ENCODE data around the gene RNU6-1.
A peak's percentile ranks its signal among the peaks of the same experiment; 100 is the strongest.

Gene RNU6-1

DNA sequence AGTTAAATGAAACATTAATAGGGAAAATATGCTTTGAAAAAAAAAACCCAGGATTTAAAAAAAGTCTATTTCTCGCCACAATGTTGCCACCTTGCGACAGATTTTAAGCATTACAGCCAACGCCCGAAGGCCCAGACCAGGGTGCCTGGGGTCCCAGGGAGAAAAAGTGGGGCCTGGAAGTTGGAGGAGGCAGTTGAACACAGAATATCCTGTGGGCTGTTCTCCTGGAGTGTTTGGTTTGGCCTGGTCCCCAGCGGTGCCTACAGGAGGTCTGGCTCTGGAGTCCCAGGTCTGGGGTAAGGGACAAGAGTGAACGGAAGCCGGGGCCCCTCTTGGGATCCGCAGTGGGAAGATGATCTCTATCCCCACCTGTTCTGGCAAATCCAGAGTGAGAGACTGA, 3.4 kb downstream of the RNU6-1 start:
- peak; percentile 67 for DNase-seq (ENCODE audit: low spot score)
- POLR2A ChIA-PET (ENCODE audit: low non-redundant PET), result no interaction called here
- CTCF ChIA-PET, result interaction anchor here (0.7 to 1.3 kb wide), 6 partner anchors 249 to 887 kb away, joined by 3 to 11 read pairs (median 4); no protein-coding TSS in a partner anchor
- H3K27ac ChIP-seq, result no peak overlapping the region
- TF ChIP-seq CTCF (conservative IDR thresholded peaks at IDR 0.05; ENCODE audit: low read depth), result peak; percentile 91

GRCh38 chr15:67836134-67836455, 3.8 kb downstream of the RNU6-1 start:
- TF ChIP-seq CTCF (conservative IDR thresholded peaks at IDR 0.05; ENCODE audit: low read depth), result no peak
- ChIA-PET CTCF (interaction anchor here (0.6 to 1.3 kb wide), 9 partner anchors 21 to 887 kb away, joined by 3 to 11 read pairs (median 4); no protein-coding TSS in a partner anchor), POLR2A (ENCODE audit: low non-redundant PET) (no interaction called here)
- no peak for DNase-seq (ENCODE audit: low spot score)
- no peak overlapping the region for H3K27ac ChIP-seq

GRCh38 chr15:67835297-67836133, 4.3 kb downstream of the RNU6-1 start:
- CTCF ChIA-PET, result interaction anchor here (0.6 to 1.3 kb wide), 11 partner anchors 22 to 889 kb away, joined by 3 to 11 read pairs (median 4); no protein-coding TSS in a partner anchor
- no peak for DNase-seq (ENCODE audit: low spot score)
- H3K27ac ChIP-seq, result no peak overlapping the region
- POLR2A ChIA-PET (ENCODE audit: low non-redundant PET), result no interaction called here
- TF ChIP-seq CTCF (conservative IDR thresholded peaks at IDR 0.05; ENCODE audit: low read depth), result no peak

DNA sequence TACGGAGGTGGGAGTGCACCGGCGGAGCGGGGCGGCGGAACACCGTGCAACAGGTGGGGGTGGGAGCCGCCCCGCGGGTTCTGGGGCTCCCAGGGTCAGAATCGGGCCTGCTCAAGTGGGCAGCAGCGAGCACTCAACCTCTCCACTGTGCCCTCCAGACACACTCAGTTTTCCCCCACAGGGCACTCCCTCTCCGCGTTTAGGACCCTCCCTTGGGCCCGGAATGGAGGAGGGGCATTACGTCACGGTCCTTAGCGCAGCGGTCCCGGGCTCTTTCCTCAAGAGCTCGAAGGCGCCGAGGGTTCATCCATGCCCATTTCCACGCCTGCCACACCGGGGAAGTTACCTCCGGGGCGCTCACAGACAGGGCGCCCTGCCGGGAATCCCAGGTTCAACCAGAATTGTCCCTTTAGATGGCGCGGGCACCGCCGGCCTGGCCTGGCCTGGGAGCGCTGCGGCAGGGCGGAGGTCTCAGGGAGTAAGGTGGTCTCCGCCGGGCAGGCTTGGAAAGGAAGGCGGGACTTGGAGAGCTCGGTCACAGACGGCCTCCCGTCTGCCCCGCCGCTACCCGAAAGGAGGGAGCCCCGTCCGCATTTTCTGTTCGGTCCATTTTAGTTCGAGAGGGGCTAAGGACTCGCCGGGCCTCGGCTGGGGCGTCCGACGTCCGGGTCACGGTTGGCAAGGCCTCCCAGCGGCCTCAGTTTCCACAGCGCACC, 5.1 kb downstream of the RNU6-1 start:
- ChIA-PET POLR2A (ENCODE audit: low non-redundant PET) (no interaction called here), CTCF (interaction anchor here (0.6 to 0.8 kb wide), 3 partner anchors 345 to 888 kb away, joined by 4 to 6 read pairs (median 4); no protein-coding TSS in a partner anchor)
- DNase-seq (ENCODE audit: low spot score), result no peak
- no peak for TF ChIP-seq CTCF (conservative IDR thresholded peaks at IDR 0.05; ENCODE audit: low read depth)
- no peak overlapping the region for H3K27ac ChIP-seq

DNA sequence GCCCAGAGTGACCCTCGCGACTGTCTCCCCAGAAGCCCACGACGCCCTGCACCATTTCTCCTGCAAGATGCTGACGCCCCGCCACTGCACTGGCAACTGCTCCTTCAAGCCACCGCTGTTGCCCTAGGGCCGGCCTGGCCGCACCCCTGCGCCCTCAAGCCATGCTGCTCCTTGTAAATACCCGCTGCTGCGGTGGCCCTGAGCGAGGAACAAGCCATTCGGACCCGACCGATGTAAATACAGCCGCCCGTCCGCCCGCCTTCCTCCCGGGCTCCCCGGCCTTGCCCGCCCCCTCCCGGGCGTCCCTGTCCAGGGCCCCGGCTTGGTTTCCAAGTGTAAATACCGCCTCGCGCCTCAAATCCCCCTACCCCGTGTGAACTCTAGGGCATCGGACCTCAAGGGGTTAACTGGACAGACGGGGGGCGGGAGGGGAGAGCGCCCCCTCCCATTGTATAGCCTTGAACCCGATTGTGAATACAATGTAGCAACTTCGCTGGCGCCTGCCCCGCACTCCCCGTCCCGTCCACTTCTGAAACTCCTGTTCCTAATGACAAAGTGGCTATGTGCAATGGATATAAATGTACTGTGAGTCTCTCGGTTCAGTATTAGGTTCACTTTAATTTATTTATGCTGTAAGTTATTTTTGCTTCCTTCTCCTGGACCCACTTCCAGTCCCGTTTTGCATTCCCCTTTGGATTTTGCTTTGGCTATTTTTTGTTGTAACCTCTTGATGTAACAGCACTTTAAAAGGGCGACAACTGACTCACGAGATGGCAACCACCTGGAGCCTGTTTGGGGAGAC, 5.9 kb downstream of the RNU6-1 start:
- TF ChIP-seq CTCF (conservative IDR thresholded peaks at IDR 0.05; ENCODE audit: low read depth), result peak; percentile 67
- DNase-seq (ENCODE audit: low spot score), result peak; percentile 51
- no peak overlapping the region for H3K27ac ChIP-seq
- ChIA-PET CTCF (interaction anchor here (0.6 kb wide), 2 partner anchors 346 to 358 kb away, joined by 3 to 6 read pairs; no protein-coding TSS in a partner anchor), POLR2A (ENCODE audit: low non-redundant PET) (no interaction called here)

Data from RWPE1 (cell line).